Embryonic facial prominence (tissue), 1 donor: Measurements from ENCODE around the gene SH3D19.
A peak's percentile ranks its signal among the peaks of the same experiment; 100 is the strongest.

Experiments
- DNase-seq: peaks from one replicate; pipeline ENCODE4 v3.0.0-alpha.2; 2016; ENCODE audit errors: extremely low spot score

Gene SH3D19

GRCh38 chr4:151195801-151196200, 129.6 kb downstream of the SH3D19 start:
- DNase-seq: no peak

- no peak for DNase-seq
Measured at GRCh38 chr4:151193414-151193813, 132.0 kb downstream of the SH3D19 start.

- DNase-seq: no peak
Measured at GRCh38 chr4:151192556-151193235, 132.7 kb downstream of the SH3D19 start.

GRCh38 chr4:151184523-151185458, 140.6 kb downstream of the SH3D19 start:
- DNase-seq: no peak

- DNase-seq: no peak
Measured at GRCh38 chr4:151182455-151182996, 142.9 kb downstream of the SH3D19 start.

DNA sequence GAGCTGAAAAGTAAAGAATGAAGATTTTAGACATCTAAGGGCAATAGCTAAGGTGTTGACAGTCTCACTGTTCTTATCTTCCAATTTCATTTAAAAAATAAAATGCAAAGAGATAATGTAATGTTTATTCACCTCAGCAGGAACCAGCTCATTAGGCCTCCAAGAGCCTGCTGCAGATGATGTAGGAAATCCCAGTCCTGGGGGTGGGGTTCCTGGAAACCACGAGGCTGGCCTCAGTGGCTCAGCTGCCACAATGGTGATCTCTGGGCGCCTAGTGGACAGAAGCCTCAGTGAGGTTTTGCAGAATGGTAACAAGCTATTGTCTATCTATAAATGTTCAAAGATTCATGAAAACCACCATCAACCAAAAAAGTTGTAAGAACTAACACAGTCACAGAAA, 148.7 kb downstream of the SH3D19 start:
- no peak for DNase-seq

- no peak for DNase-seq
Measured at GRCh38 chr4:151175754-151176631, 149.4 kb downstream of the SH3D19 start.

- no peak for DNase-seq
Measured at GRCh38 chr4:151175233-151175632, 150.2 kb downstream of the SH3D19 start.

GRCh38 chr4:151174784-151175183, 150.6 kb downstream of the SH3D19 start:
- no peak for DNase-seq

GRCh38 chr4:151173871-151174270, 151.5 kb downstream of the SH3D19 start:
- no peak for DNase-seq

GRCh38 chr4:151169900-151170299, 155.5 kb downstream of the SH3D19 start:
- no peak for DNase-seq

DNA sequence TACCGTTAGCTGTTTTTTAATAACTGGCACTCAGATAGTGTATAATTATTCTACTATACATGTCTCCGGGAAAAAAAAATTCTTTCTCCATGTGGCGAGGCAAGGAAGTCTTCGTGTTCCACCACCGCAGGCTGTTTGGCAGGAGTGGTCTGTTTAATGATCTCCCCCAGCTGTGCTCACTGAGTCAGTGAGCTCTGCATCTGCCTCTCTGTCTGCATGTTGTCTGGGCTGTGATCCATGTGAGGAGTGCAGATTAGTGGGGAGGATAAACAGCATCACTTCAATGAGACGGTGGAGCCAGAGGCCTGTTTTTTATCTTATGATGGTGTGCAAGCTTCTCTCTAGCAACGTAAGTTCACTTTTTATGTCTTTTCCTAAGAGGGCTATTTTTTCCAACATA, 156.2 kb downstream of the SH3D19 start:
- peak; percentile 29 for DNase-seq

- no peak for DNase-seq
Measured at GRCh38 chr4:151167561-151167960, 157.8 kb downstream of the SH3D19 start.

GRCh38 chr4:151166636-151167035, 158.8 kb downstream of the SH3D19 start:
- no peak for DNase-seq

DNA sequence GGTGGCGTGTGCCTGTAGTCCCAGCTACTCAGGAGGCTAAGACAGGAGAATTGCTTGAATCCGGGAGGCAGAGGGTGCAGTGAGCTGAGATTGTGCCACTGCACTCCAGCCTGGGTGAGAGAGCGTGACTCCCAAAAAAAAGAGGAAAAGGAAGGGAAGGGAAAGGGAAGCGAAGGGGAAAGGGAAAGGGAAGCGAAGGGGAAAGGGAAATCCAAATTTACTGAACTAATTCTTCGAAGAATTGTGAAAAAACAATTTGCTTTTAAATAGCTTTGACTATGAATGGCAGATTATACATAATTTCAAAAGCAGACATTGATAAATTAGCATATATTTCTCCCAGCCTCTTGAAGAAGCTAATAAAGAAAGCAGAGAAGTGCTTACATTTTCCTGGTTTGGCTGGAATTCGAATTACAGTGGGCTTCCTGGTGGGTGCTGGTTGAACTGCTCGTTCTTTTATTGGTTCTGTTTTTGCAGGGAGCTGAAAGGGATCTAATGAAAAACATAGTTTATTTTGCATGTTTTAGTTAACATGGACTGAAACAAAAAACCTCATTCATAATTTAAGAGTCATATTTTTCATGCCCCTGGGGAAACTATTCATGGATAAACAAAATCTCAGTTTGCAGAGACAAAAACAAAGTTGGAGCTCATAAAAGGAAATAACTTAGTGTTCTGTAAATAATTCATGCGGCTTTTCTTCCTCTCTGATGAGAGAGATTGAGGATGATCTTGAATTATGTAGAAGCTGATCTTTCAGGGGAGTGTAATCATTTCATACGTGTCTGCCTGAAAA, 160.0 kb downstream of the SH3D19 start:
- DNase-seq: peak; percentile 15

GRCh38 chr4:151163855-151164254, 161.6 kb downstream of the SH3D19 start:
- DNase-seq: no peak

DNA sequence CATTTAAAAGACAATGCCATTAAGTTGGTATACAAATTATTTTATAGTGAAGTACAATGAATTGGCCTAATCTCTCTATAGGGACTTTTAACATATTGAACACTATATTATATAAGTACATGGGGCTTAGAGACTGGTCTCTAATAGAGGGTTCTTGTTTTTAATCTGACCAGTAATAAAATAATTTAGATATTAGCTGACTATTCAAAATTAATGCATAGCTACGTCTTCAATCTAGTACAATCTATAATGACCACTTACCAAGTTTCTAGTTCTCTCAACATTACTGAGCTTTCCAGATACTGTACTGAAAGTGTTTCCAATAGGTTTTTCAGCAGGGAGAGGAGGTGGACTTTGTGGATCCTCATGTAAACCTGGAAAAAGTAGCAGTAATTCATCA, 166.4 kb downstream of the SH3D19 start:
- DNase-seq: no peak

GRCh38 chr4:151157543-151157942, 167.9 kb downstream of the SH3D19 start:
- no peak for DNase-seq

GRCh38 chr4:151153585-151153984, 171.8 kb downstream of the SH3D19 start:
- no peak for DNase-seq

- no peak for DNase-seq
Measured at GRCh38 chr4:151152028-151152427, 173.4 kb downstream of the SH3D19 start.
